Putamen (tissue), 1 donor: ENCODE data around the gene NUF2.

Source experiments
- DNase-seq: peaks from one replicate; pipeline ENCODE4 v3.0.0-alpha.2; 2016; ENCODE audit warnings: low spot score

Gene NUF2

DNA sequence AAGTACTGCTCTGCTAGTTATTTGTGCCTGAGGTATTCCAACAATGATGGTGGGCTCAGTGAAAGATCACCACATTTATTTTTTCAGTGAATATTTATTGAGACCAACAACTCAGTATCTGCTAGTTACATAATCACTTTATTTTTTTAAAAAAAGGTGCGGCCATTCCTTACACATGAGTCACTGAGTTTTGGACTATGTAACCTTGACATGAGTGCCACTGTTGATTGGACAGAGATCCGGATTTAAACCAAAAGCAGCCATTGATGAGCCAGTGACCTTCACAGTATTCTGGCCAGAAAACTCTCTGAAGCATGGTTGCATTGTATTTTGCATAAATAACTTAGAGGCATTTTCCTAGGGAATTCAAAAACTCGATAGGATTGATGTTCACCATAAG is 79.5 kb downstream of the NUF2 start:
- DNase-seq, result no peak
